Measurements from ENCODE around the gene GNL3L.
"Not testable (repeated sequence)": the region's sequence is repeated elsewhere in the genome, so short reads cannot be mapped to it uniquely, and the experiment has no call there.

GNL3L gene

GRCh38 chrX:54561622-54562021 is 31.6 kb downstream of the GNL3L start:
- Histone ChIP-seq H3K4me2 (ENCODE audit: low read length) (no peak overlapping the region), H3K9me2 (replicated peaks; ENCODE audit: control insufficient read depth, low read length) (no peaks in the 10 kb centered on the region), H3K27ac (ENCODE audit: low read depth, low read length) (no peak overlapping the region), H3K36me3 (ENCODE audit: control insufficient read depth, low read length) (peaks cover 45% of the 10 kb centered on the region), H3F3A (ENCODE audit: control insufficient read depth, insufficient read depth) (no peaks in the 10 kb centered on the region), H3K27me3 (ENCODE audit: control insufficient read depth, low read length) (no peaks in the 10 kb centered on the region), H3K9me3 (ENCODE audit: control insufficient read depth, insufficient read depth, low read length) (no peaks in the 10 kb centered on the region), H3K4me1 (ENCODE audit: control insufficient read depth, low read length) (no peaks in the 10 kb centered on the region), H4K20me1 (ENCODE audit: control insufficient read depth, insufficient read depth, low read depth, low read length) (no peaks in the 10 kb centered on the region), H3K4me3 (ENCODE audit: low read length) (no peak overlapping the region), H3K79me2 (ENCODE audit: control insufficient read depth, low read length) (no peaks in the 10 kb centered on the region)
- no peak for TF ChIP-seq CTCF (IDR thresholded peaks at IDR 0.05; ENCODE audit: low read depth, low read length, poor library complexity, severe bottlenecking)

GRCh38 chrX:54564936-54565335 is 34.9 kb downstream of the GNL3L start:
- Histone ChIP-seq H3K27me3 (ENCODE audit: control insufficient read depth, low read length) (no peaks in the 10 kb centered on the region), H3K4me2 (ENCODE audit: low read length) (no peak overlapping the region), H3K9me3 (ENCODE audit: control insufficient read depth, insufficient read depth, low read length) (no peaks in the 10 kb centered on the region), H3K27ac (ENCODE audit: low read depth, low read length) (no peak overlapping the region), H3K79me2 (ENCODE audit: control insufficient read depth, low read length) (no peaks in the 10 kb centered on the region), H3K4me3 (ENCODE audit: low read length) (no peak overlapping the region), H3K9me2 (replicated peaks; ENCODE audit: control insufficient read depth, low read length) (no peaks in the 10 kb centered on the region), H3F3A (ENCODE audit: control insufficient read depth, insufficient read depth) (no peaks in the 10 kb centered on the region), H4K20me1 (ENCODE audit: control insufficient read depth, insufficient read depth, low read depth, low read length) (no peaks in the 10 kb centered on the region), H3K36me3 (ENCODE audit: control insufficient read depth, low read length) (peaks cover 35% of the 10 kb centered on the region), H3K4me1 (ENCODE audit: control insufficient read depth, low read length) (no peaks in the 10 kb centered on the region)
- TF ChIP-seq CTCF (IDR thresholded peaks at IDR 0.05; ENCODE audit: low read depth, low read length, poor library complexity, severe bottlenecking) (no peak), EZH2phosphoT487 (IDR thresholded peaks at IDR 0.05; ENCODE audit: borderline replicate concordance, low read length) (no peak)

- Histone ChIP-seq H3K27me3 (ENCODE audit: control insufficient read depth, low read length) (no peaks in the 10 kb centered on the region), H4K20me1 (ENCODE audit: control insufficient read depth, insufficient read depth, low read depth, low read length) (no peaks in the 10 kb centered on the region), H3K9me2 (replicated peaks; ENCODE audit: control insufficient read depth, low read length) (no peaks in the 10 kb centered on the region), H3K79me2 (ENCODE audit: control insufficient read depth, low read length) (no peaks in the 10 kb centered on the region), H3K9me3 (ENCODE audit: control insufficient read depth, insufficient read depth, low read length) (no peaks in the 10 kb centered on the region), H3F3A (ENCODE audit: control insufficient read depth, insufficient read depth) (no peaks in the 10 kb centered on the region), H3K4me3 (ENCODE audit: low read length) (no peak overlapping the region), H3K4me2 (ENCODE audit: low read length) (no peak overlapping the region), H3K27ac (ENCODE audit: low read depth, low read length) (no peak overlapping the region), H3K36me3 (ENCODE audit: control insufficient read depth, low read length) (peaks cover 12% of the 10 kb centered on the region), H3K4me1 (ENCODE audit: control insufficient read depth, low read length) (no peaks in the 10 kb centered on the region)
- no peak for TF ChIP-seq CTCF (IDR thresholded peaks at IDR 0.05; ENCODE audit: low read depth, low read length, poor library complexity, severe bottlenecking)
- no peak for TF ChIP-seq EZH2phosphoT487 (IDR thresholded peaks at IDR 0.05; ENCODE audit: borderline replicate concordance, low read length)
Measured at GRCh38 chrX:54570332-54570731, 40.3 kb downstream of the GNL3L start.

GRCh38 chrX:54572641-54573040 is 42.6 kb downstream of the GNL3L start:
- H3K4me1 ChIP-seq (ENCODE audit: control insufficient read depth, low read length); H3K9me3 ChIP-seq (ENCODE audit: control insufficient read depth, insufficient read depth, low read length); H3K27me3 ChIP-seq (ENCODE audit: control insufficient read depth, low read length); H3K27ac ChIP-seq (ENCODE audit: low read depth, low read length); H3F3A ChIP-seq (ENCODE audit: control insufficient read depth, insufficient read depth); H3K79me2 ChIP-seq (ENCODE audit: control insufficient read depth, low read length); H3K4me3 ChIP-seq (ENCODE audit: low read length); H3K9me2 ChIP-seq (replicated peaks; ENCODE audit: control insufficient read depth, low read length); H3K4me2 ChIP-seq (ENCODE audit: low read length); H4K20me1 ChIP-seq (ENCODE audit: control insufficient read depth, insufficient read depth, low read depth, low read length): not testable (repeated sequence)
- H3K36me3 ChIP-seq (ENCODE audit: control insufficient read depth, low read length), result peaks cover 12% of the 10 kb centered on the region
